GM12872 (cell line): ENCODE data around the gene GEMIN5.

Experiments used
- CTCF ChIP-seq: IDR thresholded peaks from 3 replicates; pipeline ENCODE4 v1.5.1; 2011; ENCODE audit warnings: low read depth, mild to moderate bottlenecking, low read length, moderate library complexity; ENCODE audit not compliant: insufficient read depth

The GEMIN5 gene

GRCh38 chr5:154937718-154938466 is at the start of gene GEMIN5:
TSS of gene GEMIN5 (minus strand) at chr5:154938211. CDS start at chr5:154938133, 78 bp downstream.
- no peak for TF ChIP-seq CTCF

- TF ChIP-seq CTCF, result no peak
Measured at GRCh38 chr5:154986151-154986550, 48.1 kb upstream of the GEMIN5 start.

- no peak for TF ChIP-seq CTCF
Measured at GRCh38 chr5:154984946-154985516, 47.0 kb upstream of the GEMIN5 start.

- no peak for TF ChIP-seq CTCF
Measured at GRCh38 chr5:154977409-154977808, 39.4 kb upstream of the GEMIN5 start.

- TF ChIP-seq CTCF, result peak; percentile 51
Measured at GRCh38 chr5:154972476-154973080, 34.6 kb upstream of the GEMIN5 start.

GRCh38 chr5:154971501-154971900 is 33.5 kb upstream of the GEMIN5 start:
- TF ChIP-seq CTCF, result no peak

GRCh38 chr5:154970759-154971158 is 32.7 kb upstream of the GEMIN5 start:
- no peak for TF ChIP-seq CTCF
